Epithelial cell of esophagus (primary cell): ENCODE results near the gene TNN.
"Not testable (repeated sequence)": the region's sequence is repeated elsewhere in the genome, so short reads cannot be mapped to it uniquely, and the experiment has no call there.

ENCODE experiments used
- DNase-seq: peaks from one replicate; pipeline ENCODE4 v3.0.0; 2010; ENCODE audit warnings: low read depth
- H3K4me3 ChIP-seq: 2 replicates; pipeline ENCODE4 v1.5.1; 2011; ENCODE audit warnings: mild to moderate bottlenecking, low read length, control low read depth
- TF ChIP-seq, protein P1 (sequence below): IDR thresholded peaks from 2 replicates; pipeline ENCODE4 v1.5.1; 2011; ENCODE audit warnings: low read depth, mild to moderate bottlenecking, low read length, control low read depth, inconsistent platforms; ENCODE audit not compliant: insufficient read depth; ENCODE audit errors: missing control alignments

TNN gene

DNA sequence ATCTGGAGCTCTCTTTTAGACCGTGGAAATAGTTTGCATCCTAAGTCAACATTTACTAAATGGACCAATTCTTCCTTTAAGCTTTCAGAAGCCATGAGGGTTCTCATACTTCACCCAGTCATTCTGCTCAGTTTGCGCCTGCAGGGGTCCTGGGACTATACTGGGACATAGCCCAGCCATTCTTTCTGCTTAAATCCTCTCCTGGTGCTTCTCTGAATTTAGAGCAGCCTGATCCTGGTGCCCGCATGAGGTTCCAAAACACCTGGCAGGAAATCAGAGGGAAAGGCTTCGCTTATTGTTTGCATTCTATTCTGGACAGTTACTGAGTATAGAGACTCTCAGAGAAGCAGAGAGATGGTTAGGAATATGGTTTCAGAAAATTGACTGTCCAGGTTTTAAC is 27.0 kb downstream of the TNN start:
- no peak overlapping the region for H3K4me3 ChIP-seq
- no peak for DNase-seq
- TF ChIP-seq, protein P1, sequence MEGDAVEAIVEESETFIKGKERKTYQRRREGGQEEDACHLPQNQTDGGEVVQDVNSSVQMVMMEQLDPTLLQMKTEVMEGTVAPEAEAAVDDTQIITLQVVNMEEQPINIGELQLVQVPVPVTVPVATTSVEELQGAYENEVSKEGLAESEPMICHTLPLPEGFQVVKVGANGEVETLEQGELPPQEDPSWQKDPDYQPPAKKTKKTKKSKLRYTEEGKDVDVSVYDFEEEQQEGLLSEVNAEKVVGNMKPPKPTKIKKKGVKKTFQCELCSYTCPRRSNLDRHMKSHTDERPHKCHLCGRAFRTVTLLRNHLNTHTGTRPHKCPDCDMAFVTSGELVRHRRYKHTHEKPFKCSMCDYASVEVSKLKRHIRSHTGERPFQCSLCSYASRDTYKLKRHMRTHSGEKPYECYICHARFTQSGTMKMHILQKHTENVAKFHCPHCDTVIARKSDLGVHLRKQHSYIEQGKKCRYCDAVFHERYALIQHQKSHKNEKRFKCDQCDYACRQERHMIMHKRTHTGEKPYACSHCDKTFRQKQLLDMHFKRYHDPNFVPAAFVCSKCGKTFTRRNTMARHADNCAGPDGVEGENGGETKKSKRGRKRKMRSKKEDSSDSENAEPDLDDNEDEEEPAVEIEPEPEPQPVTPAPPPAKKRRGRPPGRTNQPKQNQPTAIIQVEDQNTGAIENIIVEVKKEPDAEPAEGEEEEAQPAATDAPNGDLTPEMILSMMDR = no peak

DNA sequence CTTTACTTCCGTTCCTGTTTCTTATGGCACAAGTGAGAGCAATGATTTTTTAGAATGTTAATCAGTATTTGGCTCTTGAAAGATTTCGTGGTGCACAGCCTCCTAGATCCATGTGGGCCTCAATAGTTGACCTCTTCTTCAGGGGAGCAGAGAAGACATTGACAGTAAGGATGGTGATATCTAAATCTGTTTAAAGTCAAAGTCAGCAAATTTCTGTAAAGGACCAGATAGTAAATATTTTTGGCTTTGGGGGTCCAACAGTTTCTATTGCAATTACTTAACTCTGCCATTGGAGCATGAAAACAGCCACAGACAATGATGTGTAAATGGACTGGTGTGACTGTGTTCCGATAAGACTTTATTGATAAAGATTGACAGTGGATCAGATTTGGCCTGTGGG is 27.4 kb downstream of the TNN start:
- TF ChIP-seq, protein P1 = no peak
- H3K4me3 ChIP-seq = no peak overlapping the region
- DNase-seq = no peak

DNA sequence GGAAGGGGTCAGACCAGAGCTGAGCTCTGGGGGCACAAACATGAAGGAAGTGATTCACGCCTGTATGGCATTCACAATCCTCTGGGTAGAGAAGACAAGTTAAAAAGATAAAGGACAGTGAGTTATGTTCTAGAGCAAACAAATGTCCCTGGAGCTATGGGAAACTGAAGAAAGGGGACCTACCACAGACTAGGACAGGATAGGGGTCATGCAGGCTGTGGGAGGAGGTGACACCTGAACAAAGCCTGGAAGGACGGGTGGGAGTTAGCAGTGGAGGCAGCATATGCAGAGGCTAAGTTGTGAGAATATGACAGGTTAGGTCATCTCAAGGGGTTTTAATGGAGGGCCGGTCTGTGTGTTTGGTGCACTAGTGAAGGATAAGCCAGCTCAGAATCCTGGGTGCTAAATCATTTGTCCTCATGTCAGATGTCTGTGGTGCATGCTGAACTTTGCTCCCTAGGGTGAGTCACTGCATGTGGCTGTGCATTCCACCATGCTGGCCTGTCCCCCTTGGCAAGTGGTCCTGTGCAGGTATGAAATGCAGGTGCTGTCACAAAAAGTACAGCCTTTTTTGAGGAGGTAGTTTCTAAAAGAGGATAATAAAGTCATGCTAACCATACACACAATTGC is 28.5 kb downstream of the TNN start:
- no peak for DNase-seq
- TF ChIP-seq, protein P1 = no peak
- H3K4me3 ChIP-seq = no peak overlapping the region

DNA sequence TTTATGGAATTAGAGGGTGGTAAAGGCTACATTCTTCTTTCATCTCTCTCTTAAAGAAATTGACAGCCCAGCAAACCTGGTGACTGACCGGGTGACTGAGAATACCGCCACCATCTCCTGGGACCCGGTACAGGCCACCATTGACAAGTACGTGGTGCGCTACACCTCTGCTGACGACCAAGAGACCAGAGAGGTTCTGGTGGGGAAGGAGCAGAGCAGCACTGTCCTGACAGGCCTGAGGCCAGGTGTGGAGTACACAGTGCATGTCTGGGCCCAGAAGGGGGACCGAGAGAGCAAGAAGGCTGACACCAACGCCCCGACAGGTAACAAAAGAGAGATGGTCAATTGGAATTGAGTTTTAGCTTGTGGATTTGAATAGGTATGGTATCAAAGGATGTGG is 29.7 kb downstream of the TNN start:
- TF ChIP-seq, protein P1 = no peak
- no peak for DNase-seq
- H3K4me3 ChIP-seq = no peak overlapping the region

DNA sequence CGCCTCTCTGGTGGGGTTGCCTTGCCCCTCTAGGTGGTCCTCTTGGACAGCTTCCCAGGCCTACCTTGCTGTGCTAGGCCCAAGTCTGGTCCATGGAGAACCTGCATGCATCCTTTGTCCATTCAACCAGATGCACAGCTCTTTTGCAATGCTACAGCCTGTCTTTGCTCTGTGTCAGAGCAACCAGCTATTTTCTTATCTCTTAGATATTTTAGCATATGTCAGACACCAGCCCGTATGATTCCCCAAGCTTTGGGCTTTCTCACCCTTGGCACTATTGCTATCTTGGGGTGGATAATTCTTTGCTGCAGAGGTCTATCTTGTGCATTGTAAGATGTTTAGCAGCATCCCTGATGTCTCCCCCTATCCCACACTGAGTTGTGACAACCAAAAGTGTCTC is 32.3 kb downstream of the TNN start:
- H3K4me3 ChIP-seq = no peak overlapping the region
- DNase-seq = no peak
- TF ChIP-seq, protein P1 = no peak

DNA sequence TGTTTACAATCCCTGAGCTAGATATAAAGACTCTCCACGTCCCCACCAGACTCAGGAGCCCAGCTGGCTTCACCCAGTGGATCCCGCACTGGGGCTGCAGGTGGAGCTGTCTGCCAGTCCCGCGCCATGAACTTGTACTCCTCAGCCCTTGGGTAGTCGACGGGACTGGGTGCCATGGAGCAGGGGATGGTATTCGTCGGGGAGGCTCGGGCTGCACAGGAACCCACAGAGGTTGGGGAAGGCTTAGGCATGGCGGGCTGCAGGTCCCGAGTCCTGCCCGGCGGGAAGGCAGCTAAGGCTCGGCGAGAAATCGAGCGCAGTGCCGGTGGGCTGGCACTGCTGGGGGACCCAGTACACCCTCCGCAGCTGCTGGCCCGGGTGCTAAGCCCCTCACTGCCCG is 34.5 kb downstream of the TNN start:
- H3K4me3 ChIP-seq, DNase-seq: not testable (repeated sequence)

DNA sequence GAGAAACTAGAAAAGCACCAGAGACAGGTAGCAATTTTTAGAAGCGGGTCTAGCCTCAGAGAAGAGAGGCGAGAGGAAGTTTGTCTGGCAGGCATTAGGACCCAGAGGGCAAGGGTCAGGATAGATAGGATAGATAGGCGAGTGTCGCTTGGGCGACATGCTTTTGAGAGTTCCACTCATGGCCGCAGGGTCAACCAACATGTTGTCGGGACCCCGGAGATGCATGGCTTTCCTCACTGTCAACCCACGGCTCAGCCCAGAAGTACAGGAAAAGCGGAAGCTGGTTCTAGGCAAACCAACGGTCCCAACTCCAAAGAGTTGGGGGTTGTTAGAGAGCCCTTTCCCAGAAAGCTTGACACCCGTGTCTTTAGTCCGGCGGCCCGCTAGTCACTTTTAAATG is 38.9 kb downstream of the TNN start:
- not testable (repeated sequence) for DNase-seq, H3K4me3 ChIP-seq

DNA sequence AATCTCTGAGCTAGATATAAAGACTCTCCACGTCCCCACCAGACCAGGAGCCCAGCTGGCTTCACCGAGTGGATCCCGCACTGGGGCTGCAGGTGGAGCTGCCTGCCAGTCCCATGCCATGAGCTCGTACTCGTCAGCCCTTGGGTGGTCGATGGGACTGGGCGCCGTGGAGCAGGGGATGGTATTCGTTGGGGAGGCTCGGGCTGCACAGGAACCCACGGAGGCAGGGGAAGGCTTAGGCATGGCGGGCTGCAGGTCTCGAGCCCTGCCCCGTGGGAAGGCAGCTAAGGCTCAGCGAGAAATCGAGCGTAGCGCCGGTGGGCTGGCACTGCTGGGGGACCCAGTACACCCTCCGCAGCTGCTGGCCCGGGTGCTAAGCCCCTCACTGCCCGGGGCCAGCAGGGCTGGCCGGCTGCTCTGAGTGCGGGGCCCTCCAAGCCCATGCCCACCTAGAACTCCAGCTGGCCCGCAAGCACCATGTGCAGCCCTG is 40.7 kb downstream of the TNN start:
- DNase-seq, H3K4me3 ChIP-seq: not testable (repeated sequence)

DNA sequence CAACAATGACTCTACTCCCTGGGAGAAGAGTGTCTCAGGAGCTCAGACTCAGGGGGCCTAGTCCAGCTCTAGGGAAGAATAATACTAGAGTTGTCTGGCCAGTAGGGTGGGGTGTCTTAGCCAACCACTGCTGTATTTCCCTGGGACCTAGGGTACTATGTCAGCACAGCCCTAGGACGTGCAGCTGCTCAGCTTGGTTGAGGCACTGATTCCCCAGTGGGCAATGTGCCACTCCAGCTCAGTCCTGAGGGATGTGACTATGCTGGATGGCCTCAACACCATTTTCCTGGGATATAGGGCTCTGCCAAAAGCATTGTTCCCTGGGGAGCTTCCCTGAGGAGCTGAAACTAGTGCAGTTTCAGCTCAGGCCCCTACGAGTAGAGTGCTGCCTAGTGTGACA is 47.4 kb downstream of the TNN start:
- DNase-seq = no peak
- TF ChIP-seq, protein P1 = no peak
- no peak overlapping the region for H3K4me3 ChIP-seq
